DMS114 treated with DMSO at 0.1 percent for 48 hours (cell line): ENCODE measurements around the gene AGAP1.
"Not testable (repeated sequence)": the region's sequence is repeated elsewhere in the genome, so short reads cannot be mapped to it uniquely, and the experiment has no call there.

Source experiments
- DNase-seq: peaks from one replicate; lab custom pipeline; 2025; ENCODE audit not compliant: unreplicated experiment; lab: John Stamatoyannopoulos, UW

AGAP1 gene

GRCh38 chr2:236130349-236130998 is 636.6 kb downstream of the AGAP1 start:
- DNase-seq, result no peak

GRCh38 chr2:236131073-236131692 is 637.3 kb downstream of the AGAP1 start:
- no peak for DNase-seq

- no peak for DNase-seq
Measured at GRCh38 chr2:236133410-236134012, 639.7 kb downstream of the AGAP1 start.

- DNase-seq, result no peak
Measured at GRCh38 chr2:236136538-236136937, 642.7 kb downstream of the AGAP1 start.

- DNase-seq, result no peak
Measured at GRCh38 chr2:236137066-236137465, 643.2 kb downstream of the AGAP1 start.

GRCh38 chr2:236141616-236142015 is 647.8 kb downstream of the AGAP1 start:
- DNase-seq, result not testable (repeated sequence)

- no peak for DNase-seq
Measured at GRCh38 chr2:236143811-236144210, 650.0 kb downstream of the AGAP1 start.

- no peak for DNase-seq
Measured at GRCh38 chr2:236146436-236146835, 652.6 kb downstream of the AGAP1 start.

- no peak for DNase-seq
Measured at GRCh38 chr2:236155406-236155805, 661.6 kb downstream of the AGAP1 start.

GRCh38 chr2:236156095-236156859 is 662.4 kb downstream of the AGAP1 start:
- DNase-seq, result no peak

GRCh38 chr2:236156860-236157194 is 663.0 kb downstream of the AGAP1 start:
- no peak for DNase-seq

- no peak for DNase-seq
Measured at GRCh38 chr2:236157366-236157765, 663.5 kb downstream of the AGAP1 start.

GRCh38 chr2:236157815-236158498 is 664.1 kb downstream of the AGAP1 start:
- DNase-seq, result no peak

GRCh38 chr2:236158969-236159777 is 665.3 kb downstream of the AGAP1 start:
- no peak for DNase-seq

- no peak for DNase-seq
Measured at GRCh38 chr2:236159778-236160170, 665.9 kb downstream of the AGAP1 start.

GRCh38 chr2:236160366-236161081 is 666.7 kb downstream of the AGAP1 start:
- DNase-seq, result no peak

- DNase-seq, result no peak
Measured at GRCh38 chr2:236161082-236161462, 667.2 kb downstream of the AGAP1 start.

- no peak for DNase-seq
Measured at GRCh38 chr2:236161531-236161930, 667.7 kb downstream of the AGAP1 start.

GRCh38 chr2:236162031-236162845 is 668.4 kb downstream of the AGAP1 start:
- no peak for DNase-seq
